HuH-7 (cell line): Measurements from ENCODE around the gene LNX1.

Source experiments
- DNase-seq: peaks from one replicate; pipeline ENCODE4 v3.0.0; 2011; ENCODE audit warnings: low spot score

Gene LNX1

GRCh38 chr4:53535567-53535966, 55.7 kb downstream of the LNX1 start:
- DNase-seq: no peak

GRCh38 chr4:53534684-53535083, 56.6 kb downstream of the LNX1 start:
- no peak for DNase-seq

GRCh38 chr4:53532521-53532920, 58.8 kb downstream of the LNX1 start:
- DNase-seq: no peak

GRCh38 chr4:53531585-53532224, 59.6 kb downstream of the LNX1 start:
- DNase-seq: no peak

- DNase-seq: no peak
These were observed 62.3 kb downstream of the LNX1 start for GRCh38 chr4:53529025-53529424.

GRCh38 chr4:53527930-53528329, 63.4 kb downstream of the LNX1 start:
- DNase-seq: no peak

- DNase-seq: no peak
These were observed 64.0 kb downstream of the LNX1 start for GRCh38 chr4:53527326-53527725.

- DNase-seq: no peak
These were observed 69.0 kb downstream of the LNX1 start for GRCh38 chr4:53522334-53522733.

GRCh38 chr4:53520116-53520515, 71.2 kb downstream of the LNX1 start:
- DNase-seq: no peak

GRCh38 chr4:53518807-53519206, 72.5 kb downstream of the LNX1 start:
- no peak for DNase-seq

GRCh38 chr4:53515076-53515475, 76.2 kb downstream of the LNX1 start:
- DNase-seq: no peak

- no peak for DNase-seq
These were observed 76.8 kb downstream of the LNX1 start for GRCh38 chr4:53514509-53514908.

- DNase-seq: no peak
These were observed 78.7 kb downstream of the LNX1 start for GRCh38 chr4:53512608-53513007.

- DNase-seq: no peak
These were observed 80.3 kb downstream of the LNX1 start for GRCh38 chr4:53511014-53511413.

GRCh38 chr4:53510321-53510720, 81.0 kb downstream of the LNX1 start:
- DNase-seq: no peak

GRCh38 chr4:53508446-53508845, 82.8 kb downstream of the LNX1 start:
- DNase-seq: no peak

- no peak for DNase-seq
These were observed 83.5 kb downstream of the LNX1 start for GRCh38 chr4:53507671-53508286.

GRCh38 chr4:53507058-53507457, 84.2 kb downstream of the LNX1 start:
- no peak for DNase-seq

GRCh38 chr4:53505947-53506346, 85.3 kb downstream of the LNX1 start:
- DNase-seq: no peak

GRCh38 chr4:53502094-53502493, 89.2 kb downstream of the LNX1 start:
- no peak for DNase-seq

GRCh38 chr4:53501561-53501960, 89.7 kb downstream of the LNX1 start:
- DNase-seq: no peak

GRCh38 chr4:53500546-53500945, 90.7 kb downstream of the LNX1 start:
- DNase-seq: no peak

GRCh38 chr4:53499791-53500190, 91.5 kb downstream of the LNX1 start:
- DNase-seq: no peak

- no peak for DNase-seq
These were observed 92.6 kb downstream of the LNX1 start for GRCh38 chr4:53498706-53499105.
